Vagina (tissue), 2 donors: ENCODE measurements around the gene RSPO1. TPM values are rescaled to one million over a fixed set of nuclear protein-coding genes. Genes with fewer than 3 reads are reported as not detected.
A peak's percentile ranks its signal among the peaks of the same experiment; 100 is the strongest.

ENCODE experiments used
- DNase-seq, 2 donors: peaks; one replicate each; pipeline ENCODE4 v3.0.0-alpha.2; 2017; ENCODE audit errors: extremely low spot score in 2 of 2
- H3K27ac ChIP-seq: fragments of 200-600 bp; sonication (generic); one replicate; pipeline ENCODE4 v1.5.1; 2019
- H3K27me3 ChIP-seq: fragments of 200-600 bp; sonication (generic); one replicate; pipeline ENCODE4 v1.5.1; 2019
- H3K36me3 ChIP-seq, 2 donors: fragments of 200-600 bp; sonication (generic); one replicate each; pipeline ENCODE4 v1.5.1; 2017 to 2019
- H3K4me1 ChIP-seq: fragments of 200-600 bp; sonication (generic); one replicate; pipeline ENCODE4 v1.5.1; 2019
- H3K4me3 ChIP-seq, 2 donors: fragments of 200-600 bp; sonication (generic); 1 replicate in 1 of 2; 2 replicates in 1 of 2; pipeline ENCODE4 v1.5.1; 2016 to 2019
- H3K9me3 ChIP-seq: fragments of 200-600 bp; sonication (generic); one replicate; pipeline ENCODE4 v1.5.1; 2019
- CTCF ChIP-seq, 3 experiments: fragments of 450-650 bp in 2 of 3; fragments of 200-600 bp in 1 of 3; sonication (generic) in 1 of 3; IDR thresholded peaks; one replicate each; pipeline ENCODE4 v1.5.1; 2017 to 2019; ENCODE audit warnings: antibody characterized with exemption in 3 of 3, mild to moderate bottlenecking in 2 of 3, moderate library complexity in 2 of 3
- POLR2A ChIP-seq, 2 donors: fragments of 450-650 bp; IDR thresholded peaks; one replicate each; pipeline ENCODE4 v1.6.1; 2017; ENCODE audit warnings: antibody characterized with exemption in 2 of 2, mild to moderate bottlenecking in 2 of 2, moderate library complexity in 2 of 2
- POLR2AphosphoS5 ChIP-seq, 2 donors: sonication (generic); formaldehyde crosslinking; IDR thresholded peaks; one replicate each; pipeline ENCODE4 v1.9.0; 2017; ENCODE audit warnings: antibody characterized with exemption in 2 of 2, mild to moderate bottlenecking in 2 of 2, low read depth in 1 of 2; ENCODE audit not compliant: insufficient read depth in 1 of 2
- intact Hi-C: fragments of 100-400 bp; cut with DNase I; formaldehyde crosslinking; loops from one replicate; pipeline ENCODE4 v1.15.1; 2023
- total RNA-seq: library from RNA; depleted of rRNA; stranded (reverse); fragments of >200 nt; gene quantifications from one replicate; pipeline ENCODE4 v1.2.3, GENCODE V29; 2016

Gene RSPO1
- total RNA-seq, 1 donor from 2014 or later = 23.3 TPM

- Histone ChIP-seq H3K36me3 (no peaks in the 10 kb centered on the region), H3K4me1 (peaks cover 26% of the 10 kb centered on the region), H3K27ac (no peak overlapping the region), H3K9me3 (no peaks in the 10 kb centered on the region), H3K4me3 (no peak overlapping the region), H3K27me3 (no peaks in the 10 kb centered on the region)
- TF ChIP-seq CTCF (IDR thresholded peaks at IDR 0.05) (no peak), POLR2A (IDR thresholded peaks at IDR 0.05) (no peak), POLR2AphosphoS5 (IDR thresholded peaks at IDR 0.05; ENCODE audit: insufficient read depth in 1 of 2, low read depth in 1 of 2) (no peak)
- intact Hi-C loops = no loop called here
- no peak for DNase-seq
Observed at GRCh38 chr1:37609002-37609401, 25.7 kb downstream of the RSPO1 start.

- peak in 1 of 2 donors; percentile 89 for DNase-seq
- Histone ChIP-seq H3K9me3 (no peaks in the 10 kb centered on the region), H3K27ac (peak overlapping the region; percentile 78), H3K36me3 (no peaks in the 10 kb centered on the region), H3K4me1 (peaks cover 32% of the 10 kb centered on the region), H3K4me3 (no peak overlapping the region), H3K27me3 (no peaks in the 10 kb centered on the region)
- TF ChIP-seq POLR2A (IDR thresholded peaks at IDR 0.05) (no peak), CTCF (IDR thresholded peaks at IDR 0.05) (no peak), POLR2AphosphoS5 (IDR thresholded peaks at IDR 0.05; ENCODE audit: insufficient read depth in 1 of 2, low read depth in 1 of 2) (no peak)
- intact Hi-C loops = no loop called here
Observed at GRCh38 chr1:37606481-37607263, 28.0 kb downstream of the RSPO1 start.

DNA sequence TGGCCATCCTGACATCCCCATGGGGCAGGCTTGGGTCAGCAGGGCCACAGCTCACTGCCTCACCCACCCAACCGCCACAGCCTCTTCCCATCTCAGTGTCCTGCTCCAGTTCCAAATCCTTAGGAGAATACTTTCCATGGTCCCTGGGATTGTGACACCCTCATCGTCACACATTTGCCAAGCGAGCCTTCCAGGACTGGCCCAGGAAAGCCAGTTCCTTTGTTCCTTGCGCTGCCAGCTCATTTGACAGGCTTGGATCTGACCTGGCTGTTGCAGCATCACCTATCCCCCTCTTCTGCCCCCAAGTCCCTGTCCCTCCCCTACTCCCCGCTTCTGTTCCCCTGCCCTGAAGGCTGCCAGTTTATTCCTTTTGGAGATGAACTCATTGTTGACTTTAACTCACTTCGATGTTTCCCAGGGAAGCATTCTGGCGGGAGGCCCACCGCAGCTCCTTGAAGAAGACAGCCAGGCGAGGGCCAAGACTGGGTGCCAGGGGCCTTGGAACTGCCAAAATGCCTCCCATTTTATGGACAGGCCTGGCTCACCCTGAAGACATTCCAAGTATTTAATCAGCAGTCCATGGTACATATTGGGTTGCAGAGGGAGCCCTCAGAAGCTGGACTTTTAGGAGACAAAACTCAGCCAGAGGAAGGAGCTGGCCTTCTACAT is 28.8 kb downstream of the RSPO1 start:
- H3K4me3 ChIP-seq = no peak overlapping the region
- TF ChIP-seq POLR2AphosphoS5 (IDR thresholded peaks at IDR 0.05; ENCODE audit: insufficient read depth in 1 of 2, low read depth in 1 of 2) (no peak), POLR2A (IDR thresholded peaks at IDR 0.05) (no peak), CTCF (IDR thresholded peaks at IDR 0.05) (no peak)
- peaks cover 32% of the 10 kb centered on the region for H3K4me1 ChIP-seq
- intact Hi-C loops = no loop called here
- H3K27me3 ChIP-seq = no peaks in the 10 kb centered on the region
- DNase-seq = peak in 1 of 2 donors; percentile 91
- H3K9me3 ChIP-seq = no peaks in the 10 kb centered on the region
- H3K27ac ChIP-seq = peak overlapping the region; percentile 78
- no peaks in the 10 kb centered on the region for H3K36me3 ChIP-seq

DNA sequence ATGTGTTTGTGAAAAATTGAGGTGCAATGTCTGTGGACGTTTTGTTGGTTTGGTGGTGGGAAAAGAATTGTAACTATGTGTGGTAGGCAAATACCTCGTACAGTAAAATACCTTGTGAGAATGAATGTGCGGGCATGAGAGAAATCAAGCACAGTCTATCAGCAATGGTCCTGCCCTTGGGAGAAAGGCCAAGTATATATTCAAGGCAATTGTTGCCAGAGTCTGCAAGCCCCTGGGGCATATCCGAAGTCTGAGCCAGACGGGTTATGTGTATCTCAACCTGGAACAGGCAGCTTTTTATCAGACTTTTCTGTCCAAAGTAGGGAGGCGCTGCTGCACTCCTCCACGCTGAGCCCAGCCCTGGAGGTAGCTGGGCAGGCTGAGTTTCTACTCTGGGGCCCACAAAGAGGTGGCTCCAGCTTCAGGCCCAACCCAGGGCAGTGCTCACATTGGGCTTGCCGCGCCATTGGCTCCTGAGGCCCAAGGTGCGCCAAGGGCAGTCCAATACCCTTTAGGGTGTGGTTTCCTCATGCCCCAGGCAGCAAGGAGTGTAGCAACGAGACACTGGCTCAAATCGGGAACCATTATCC is 29.5 kb downstream of the RSPO1 start:
- Histone ChIP-seq H3K4me1 (peaks cover 32% of the 10 kb centered on the region), H3K36me3 (no peaks in the 10 kb centered on the region), H3K27me3 (no peaks in the 10 kb centered on the region), H3K27ac (peak overlapping the region; percentile 78), H3K4me3 (no peak overlapping the region), H3K9me3 (no peaks in the 10 kb centered on the region)
- intact Hi-C loops = no loop called here
- no peak for TF ChIP-seq CTCF (IDR thresholded peaks at IDR 0.05)
- no peak for TF ChIP-seq POLR2AphosphoS5 (IDR thresholded peaks at IDR 0.05; ENCODE audit: insufficient read depth in 1 of 2, low read depth in 1 of 2)
- TF ChIP-seq POLR2A (IDR thresholded peaks at IDR 0.05) = no peak
- DNase-seq = peak in 1 of 2 donors; percentile 86
